Measurements from ENCODE around the gene SETD1A.

SETD1A gene

DNA sequence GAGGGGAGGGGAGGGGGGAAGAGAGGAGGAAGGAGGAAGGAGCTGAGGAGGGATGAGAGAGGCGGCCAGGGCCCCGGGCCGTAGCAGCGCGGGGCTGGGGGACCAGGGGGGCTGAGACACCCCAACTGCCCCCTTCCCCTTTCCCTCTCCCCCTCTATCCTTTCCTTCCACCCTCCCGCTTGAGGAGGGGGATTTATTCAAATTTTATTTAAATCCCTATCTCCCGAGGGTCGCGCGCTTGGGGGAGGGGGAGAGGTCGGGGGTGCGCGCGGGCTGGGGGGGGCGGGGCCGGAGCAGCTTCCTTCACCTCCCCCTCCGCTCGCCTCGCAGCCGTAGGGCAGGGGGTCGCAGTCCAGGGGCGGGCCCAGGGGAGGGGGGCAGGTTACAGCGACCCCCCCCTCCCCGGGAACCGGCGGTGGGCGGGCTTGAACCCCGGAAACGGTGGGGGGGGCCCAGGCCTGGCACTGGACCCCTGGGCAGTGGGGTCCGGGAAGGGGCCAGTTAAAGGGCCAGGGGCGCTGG lies 33.9 kb upstream of the SETD1A start, which contains the start of gene FBXL19:
FBXL19 (plus strand) TSS at position 19 of the 522 bp plus-strand sequence. CDS start 2,183 bp downstream, outside the sequence.
- Histone ChIP-seq H3K27ac (ENCODE audit: low read length) (peak within 1 kb of the TSS; percentile 97), H3K4me3 (ENCODE audit: low read length in 2 of 2) (peak within 1 kb of the TSS; percentile 81 to 95), H3K36me3 (ENCODE audit: control insufficient read depth in 2 of 2, insufficient read depth in 2 of 2, low read length in 2 of 2) (no peaks in the 10 kb centered on the region), H3K27me3 (ENCODE audit: control insufficient read depth in 1 of 2, insufficient read depth in 2 of 2, low read length in 2 of 2) (no peaks in the 10 kb centered on the region), H3K4me1 (ENCODE audit: control insufficient read depth, insufficient read depth, low read length) (peaks cover 23% of the 10 kb centered on the region), H3K9ac (ENCODE audit: low read length in 2 of 2) (peak within 1 kb of the TSS; percentile 70 to 96), H3K9me3 (ENCODE audit: control insufficient read depth in 2 of 2, low read length in 2 of 2) (no peaks in the 10 kb centered on the region)

DNA sequence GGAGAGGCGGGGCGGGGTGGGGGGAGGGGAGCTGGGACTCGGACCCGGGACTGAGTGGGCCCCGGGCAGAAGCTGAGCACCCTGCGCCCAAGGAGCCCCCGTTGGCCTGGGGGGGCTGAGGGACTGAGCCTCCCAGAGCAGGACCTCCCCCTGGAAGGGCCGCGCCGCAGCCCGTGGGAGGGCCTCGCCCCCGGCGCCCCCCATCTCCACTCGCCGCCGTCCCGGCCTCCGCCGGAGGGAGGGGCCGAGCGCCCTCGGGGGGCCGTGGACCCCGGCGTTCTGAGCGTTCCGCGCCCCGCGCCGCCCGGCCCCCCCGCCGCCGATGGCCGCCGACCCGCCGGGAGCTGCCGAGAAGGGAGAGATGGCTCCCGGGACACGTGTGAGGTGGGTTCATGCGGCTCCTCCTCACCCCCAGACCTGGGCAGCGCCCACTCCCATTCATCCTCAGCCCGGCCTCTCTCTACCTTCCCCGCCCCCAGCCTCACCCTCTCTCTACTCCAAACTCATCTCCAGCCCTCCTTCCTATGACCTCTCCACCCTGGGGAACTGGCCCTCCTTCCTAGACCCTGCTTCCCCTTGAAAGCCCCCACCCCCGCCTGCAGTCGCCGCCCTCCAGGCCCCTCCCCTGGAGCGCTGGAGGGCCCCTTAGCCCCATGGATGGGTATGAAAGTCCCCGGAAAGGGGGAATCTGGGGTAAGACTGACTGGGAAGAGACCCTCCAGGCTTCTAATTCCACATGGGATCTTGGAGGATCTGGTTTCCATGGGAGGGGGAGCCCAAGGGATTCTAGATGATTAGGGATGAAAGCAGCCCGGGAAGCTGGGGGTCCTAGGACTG lies 33.3 kb upstream of the SETD1A start:
- peaks cover 23% of the 10 kb centered on the region for H3K4me1 ChIP-seq (ENCODE audit: control insufficient read depth, insufficient read depth, low read length)
- peak overlapping the region; percentile 21 to 49 for H3K9ac ChIP-seq (ENCODE audit: low read length in 2 of 2)
- H3K36me3 ChIP-seq (ENCODE audit: control insufficient read depth in 2 of 2, insufficient read depth in 2 of 2, low read length in 2 of 2), result peaks cover 4% of the 10 kb centered on the region in 2 donors
- H3K27ac ChIP-seq (ENCODE audit: low read length), result peak overlapping the region; percentile 41
- H3K27me3 ChIP-seq (ENCODE audit: control insufficient read depth in 1 of 2, insufficient read depth in 2 of 2, low read length in 2 of 2), result no peaks in the 10 kb centered on the region
- peak overlapping the region in 1 of 2 donors; percentile 69 for H3K4me3 ChIP-seq (ENCODE audit: low read length in 2 of 2)
- no peaks in the 10 kb centered on the region for H3K9me3 ChIP-seq (ENCODE audit: control insufficient read depth in 2 of 2, low read length in 2 of 2)

DNA sequence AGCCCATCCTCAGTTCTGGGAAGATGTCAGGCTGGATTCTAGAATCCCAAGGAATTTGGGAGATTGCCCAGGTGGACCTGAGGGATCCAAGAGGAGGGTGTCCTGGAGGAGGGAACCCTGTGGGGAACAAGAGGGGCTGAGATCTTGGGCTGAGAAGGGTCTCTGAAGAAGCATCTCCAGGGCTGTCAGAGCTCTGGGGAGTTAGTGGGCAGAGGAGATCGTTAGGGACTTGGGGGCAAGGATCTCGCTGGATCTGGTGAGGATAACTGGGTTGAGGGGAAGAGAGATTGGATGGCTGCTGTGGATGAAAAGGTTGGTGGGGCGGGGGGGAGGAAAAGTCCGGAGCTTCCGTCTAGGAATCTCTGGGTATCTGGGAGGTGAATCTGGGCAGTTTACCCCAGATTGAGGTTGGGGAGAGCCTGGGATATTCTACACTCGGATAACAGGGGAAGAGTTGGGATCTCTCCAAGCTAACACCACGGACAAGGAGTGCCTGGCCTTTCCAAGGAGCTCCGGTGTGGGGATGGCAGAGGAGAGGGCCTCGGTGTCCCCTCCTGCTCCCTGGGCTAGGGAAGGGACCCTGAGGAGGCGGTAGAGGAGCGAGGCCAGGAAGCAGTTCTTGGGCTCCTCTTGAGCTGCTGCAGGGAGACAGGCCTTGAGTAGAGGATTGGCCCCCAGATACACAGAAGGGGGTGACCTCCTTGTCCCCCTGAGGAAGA lies 32.5 kb upstream of the SETD1A start:
- peaks cover 23% of the 10 kb centered on the region for H3K4me1 ChIP-seq (ENCODE audit: control insufficient read depth, insufficient read depth, low read length)
- no peaks in the 10 kb centered on the region for H3K9me3 ChIP-seq (ENCODE audit: control insufficient read depth in 2 of 2, low read length in 2 of 2)
- H3K27me3 ChIP-seq (ENCODE audit: control insufficient read depth in 1 of 2, insufficient read depth in 2 of 2, low read length in 2 of 2), result no peaks in the 10 kb centered on the region
- peak overlapping the region in 1 of 2 donors; percentile 69 for H3K4me3 ChIP-seq (ENCODE audit: low read length in 2 of 2)
- H3K9ac ChIP-seq (ENCODE audit: low read length in 2 of 2), result peak overlapping the region; percentile 21 to 49
- peak overlapping the region; percentile 41 for H3K27ac ChIP-seq (ENCODE audit: low read length)
- H3K36me3 ChIP-seq (ENCODE audit: control insufficient read depth in 2 of 2, insufficient read depth in 2 of 2, low read length in 2 of 2), result peaks cover 4% of the 10 kb centered on the region in 2 donors

DNA sequence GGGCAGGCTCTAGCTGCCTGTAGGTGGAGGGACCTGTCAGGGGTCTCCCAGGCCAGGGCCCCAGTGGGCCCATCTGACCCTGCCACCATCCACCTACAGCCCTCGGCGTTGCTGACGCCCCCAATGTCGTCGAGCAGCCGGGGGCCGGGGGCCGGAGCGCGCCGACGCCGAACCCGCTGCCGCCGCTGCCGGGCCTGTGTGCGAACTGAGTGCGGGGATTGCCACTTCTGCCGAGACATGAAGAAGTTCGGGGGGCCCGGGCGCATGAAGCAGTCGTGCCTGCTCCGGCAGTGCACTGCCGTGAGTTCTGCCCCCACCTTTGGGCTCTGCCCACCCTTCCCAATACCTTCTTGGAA lies 31.9 kb upstream of the SETD1A start:
- H3K36me3 ChIP-seq (ENCODE audit: control insufficient read depth in 2 of 2, insufficient read depth in 2 of 2, low read length in 2 of 2), result peaks cover 5 to 7% of the 10 kb centered on the region in 2 donors
- H3K27me3 ChIP-seq (ENCODE audit: control insufficient read depth in 1 of 2, insufficient read depth in 2 of 2, low read length in 2 of 2), result no peaks in the 10 kb centered on the region
- peak overlapping the region; percentile 41 for H3K27ac ChIP-seq (ENCODE audit: low read length)
- peaks cover 23% of the 10 kb centered on the region for H3K4me1 ChIP-seq (ENCODE audit: control insufficient read depth, insufficient read depth, low read length)
- H3K9ac ChIP-seq (ENCODE audit: low read length in 2 of 2), result no peak overlapping the region
- H3K9me3 ChIP-seq (ENCODE audit: control insufficient read depth in 2 of 2, low read length in 2 of 2), result no peaks in the 10 kb centered on the region
- H3K4me3 ChIP-seq (ENCODE audit: low read length in 2 of 2), result no peak overlapping the region

DNA sequence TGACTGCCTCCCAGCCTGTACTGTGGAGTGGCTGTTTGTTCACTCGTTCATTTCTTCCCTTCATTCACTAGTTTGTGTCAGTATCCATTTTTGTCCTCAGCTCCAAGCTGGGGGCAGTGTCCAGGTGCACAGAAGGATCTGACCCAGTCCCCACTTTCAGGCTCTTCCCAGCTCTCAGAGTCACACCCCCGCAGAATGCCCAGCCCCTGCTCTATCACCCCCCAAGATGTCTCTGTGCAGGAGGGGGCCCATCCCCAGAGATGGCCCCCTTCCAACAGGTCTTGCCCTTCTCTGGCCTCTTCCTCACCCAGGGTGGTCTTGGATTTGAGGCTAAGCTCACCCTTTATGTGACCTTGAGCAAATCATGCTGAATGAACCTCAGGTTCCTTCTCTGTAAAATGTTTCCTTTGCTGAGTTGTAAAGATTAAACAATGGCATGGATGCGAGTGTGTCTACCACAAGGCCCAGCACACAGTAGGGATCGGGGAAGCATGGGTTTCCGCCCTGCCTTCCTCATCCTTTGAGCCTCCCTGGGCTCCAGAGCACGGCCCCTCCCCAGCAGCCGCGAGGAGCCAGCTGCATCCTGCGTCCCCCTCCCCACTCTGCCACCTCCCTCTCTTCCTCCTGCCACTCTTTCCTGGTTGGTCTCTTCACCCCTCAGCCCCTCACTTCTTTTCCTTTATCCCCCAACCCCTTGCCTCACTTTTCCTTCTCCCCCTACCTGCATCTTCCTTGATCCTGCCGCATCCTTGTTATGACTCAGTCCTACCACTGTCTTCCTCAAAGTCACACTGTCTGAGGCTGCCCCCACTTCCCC lies 31.4 kb upstream of the SETD1A start:
- Histone ChIP-seq H3K4me1 (ENCODE audit: control insufficient read depth, insufficient read depth, low read length) (peaks cover 22% of the 10 kb centered on the region), H3K27ac (ENCODE audit: low read length) (no peak overlapping the region), H3K9me3 (ENCODE audit: control insufficient read depth in 2 of 2, low read length in 2 of 2) (no peaks in the 10 kb centered on the region), H3K36me3 (ENCODE audit: control insufficient read depth in 2 of 2, insufficient read depth in 2 of 2, low read length in 2 of 2) (peaks cover 8 to 11% of the 10 kb centered on the region in 2 donors), H3K27me3 (ENCODE audit: control insufficient read depth in 1 of 2, insufficient read depth in 2 of 2, low read length in 2 of 2) (no peaks in the 10 kb centered on the region), H3K9ac (ENCODE audit: low read length in 2 of 2) (no peak overlapping the region), H3K4me3 (ENCODE audit: low read length in 2 of 2) (no peak overlapping the region)

DNA sequence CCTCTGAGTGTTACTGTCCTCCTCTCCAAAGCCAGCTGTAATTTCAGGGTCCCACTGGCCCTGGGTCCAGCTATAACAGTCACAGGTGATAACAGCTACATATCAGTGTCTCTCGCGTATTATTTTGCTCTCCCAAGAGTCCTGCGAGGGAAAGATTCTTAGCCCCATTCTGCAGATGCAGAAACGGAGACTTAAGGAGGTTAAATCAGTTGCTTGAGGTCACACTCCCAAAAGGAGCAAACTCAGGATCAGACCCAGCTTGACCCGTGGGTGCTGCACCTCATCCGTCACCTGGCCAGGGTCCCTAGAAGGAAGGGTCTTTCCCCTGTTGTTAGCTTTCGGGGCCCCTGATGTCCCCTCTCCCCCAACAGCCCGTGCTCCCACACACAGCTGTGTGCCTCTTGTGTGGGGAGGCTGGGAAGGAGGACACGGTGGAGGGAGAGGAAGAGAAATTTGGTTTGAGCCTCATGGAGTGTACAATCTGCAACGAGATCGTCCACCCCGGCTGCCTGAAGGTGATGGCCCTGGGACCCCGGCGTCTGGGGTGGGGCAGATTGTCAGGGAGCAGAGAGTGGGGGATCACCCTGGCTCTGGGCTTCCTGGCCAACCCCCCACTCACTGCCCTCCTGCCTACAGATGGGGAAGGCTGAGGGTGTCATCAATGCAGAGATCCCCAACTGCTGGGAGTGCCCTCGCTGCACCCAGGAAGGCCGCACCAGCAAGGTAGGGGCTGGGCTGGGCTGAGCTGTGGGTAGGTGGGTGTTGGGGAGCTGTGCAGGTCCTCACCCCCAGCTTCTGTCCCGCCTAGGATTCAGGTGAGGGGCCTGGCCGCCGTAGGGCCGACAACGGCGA lies 30.4 kb upstream of the SETD1A start:
- H3K4me1 ChIP-seq (ENCODE audit: control insufficient read depth, insufficient read depth, low read length), result peaks cover 13% of the 10 kb centered on the region
- H3K9me3 ChIP-seq (ENCODE audit: control insufficient read depth in 2 of 2, low read length in 2 of 2), result no peaks in the 10 kb centered on the region
- no peak overlapping the region for H3K9ac ChIP-seq (ENCODE audit: low read length in 2 of 2)
- no peaks in the 10 kb centered on the region for H3K27me3 ChIP-seq (ENCODE audit: control insufficient read depth in 1 of 2, insufficient read depth in 2 of 2, low read length in 2 of 2)
- H3K27ac ChIP-seq (ENCODE audit: low read length), result no peak overlapping the region
- no peak overlapping the region for H3K4me3 ChIP-seq (ENCODE audit: low read length in 2 of 2)
- peaks cover 8 to 14% of the 10 kb centered on the region in 2 donors for H3K36me3 ChIP-seq (ENCODE audit: control insufficient read depth in 2 of 2, insufficient read depth in 2 of 2, low read length in 2 of 2)

DNA sequence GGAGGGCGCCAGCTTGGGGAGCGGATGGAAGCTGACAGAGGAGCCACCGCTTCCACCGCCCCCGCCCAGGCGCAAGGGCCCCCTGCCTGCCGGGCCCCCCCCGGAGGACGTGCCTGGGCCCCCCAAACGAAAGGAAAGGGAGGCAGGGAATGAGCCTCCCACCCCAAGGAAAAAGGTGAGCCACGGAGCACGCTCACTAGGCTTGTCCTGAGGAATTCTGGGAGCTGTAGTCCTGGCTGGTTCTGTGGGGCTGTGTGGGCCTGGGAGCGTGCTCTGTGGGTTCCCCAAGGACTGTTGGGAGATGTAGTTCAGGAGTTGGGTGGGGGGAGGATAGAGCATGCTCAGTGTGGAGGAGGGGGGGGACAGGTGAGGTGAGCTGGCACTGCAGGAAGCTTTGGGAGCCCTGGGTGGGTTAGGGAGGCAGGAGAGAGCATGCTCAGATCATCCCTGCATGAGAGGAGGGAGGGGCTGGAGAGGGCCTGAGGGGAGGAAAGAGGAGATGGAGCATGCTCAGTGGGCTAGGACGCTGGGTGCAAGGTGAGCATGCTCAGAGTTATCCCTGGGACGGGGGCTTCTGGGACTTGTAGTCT lies 29.7 kb upstream of the SETD1A start:
- Histone ChIP-seq H3K27ac (ENCODE audit: low read length) (no peak overlapping the region), H3K36me3 (ENCODE audit: control insufficient read depth in 2 of 2, insufficient read depth in 2 of 2, low read length in 2 of 2) (peaks cover 13 to 14% of the 10 kb centered on the region in 2 donors), H3K4me3 (ENCODE audit: low read length in 2 of 2) (no peak overlapping the region), H3K9ac (ENCODE audit: low read length in 2 of 2) (no peak overlapping the region), H3K9me3 (ENCODE audit: control insufficient read depth in 2 of 2, low read length in 2 of 2) (no peaks in the 10 kb centered on the region), H3K27me3 (ENCODE audit: control insufficient read depth in 1 of 2, insufficient read depth in 2 of 2, low read length in 2 of 2) (no peaks in the 10 kb centered on the region), H3K4me1 (ENCODE audit: control insufficient read depth, insufficient read depth, low read length) (peaks cover 12% of the 10 kb centered on the region)

DNA sequence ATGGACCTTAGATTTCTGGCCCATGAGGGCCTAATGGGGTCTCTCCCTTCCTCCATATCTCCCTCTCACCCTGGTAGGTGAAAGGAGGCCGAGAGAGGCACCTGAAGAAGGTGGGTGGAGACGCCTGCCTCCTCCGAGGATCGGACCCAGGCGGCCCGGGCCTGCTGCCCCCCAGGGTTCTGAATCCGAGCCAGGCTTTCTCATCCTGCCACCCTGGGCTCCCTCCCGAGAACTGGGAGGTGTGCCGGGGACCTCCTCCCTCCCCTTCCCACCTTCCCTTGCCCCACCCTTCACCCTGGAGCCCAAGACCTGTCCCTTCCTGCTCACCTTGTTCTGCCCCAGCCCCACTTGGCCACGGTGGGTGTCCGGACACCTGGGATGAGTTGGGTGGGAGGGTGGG lies 29.2 kb upstream of the SETD1A start:
- Histone ChIP-seq H3K4me1 (ENCODE audit: control insufficient read depth, insufficient read depth, low read length) (peaks cover 12% of the 10 kb centered on the region), H3K9ac (ENCODE audit: low read length in 2 of 2) (no peak overlapping the region), H3K9me3 (ENCODE audit: control insufficient read depth in 2 of 2, low read length in 2 of 2) (no peaks in the 10 kb centered on the region), H3K36me3 (ENCODE audit: control insufficient read depth in 2 of 2, insufficient read depth in 2 of 2, low read length in 2 of 2) (peaks cover 13 to 14% of the 10 kb centered on the region in 2 donors), H3K27me3 (ENCODE audit: control insufficient read depth in 1 of 2, insufficient read depth in 2 of 2, low read length in 2 of 2) (no peaks in the 10 kb centered on the region), H3K27ac (ENCODE audit: low read length) (no peak overlapping the region), H3K4me3 (ENCODE audit: low read length in 2 of 2) (no peak overlapping the region)

DNA sequence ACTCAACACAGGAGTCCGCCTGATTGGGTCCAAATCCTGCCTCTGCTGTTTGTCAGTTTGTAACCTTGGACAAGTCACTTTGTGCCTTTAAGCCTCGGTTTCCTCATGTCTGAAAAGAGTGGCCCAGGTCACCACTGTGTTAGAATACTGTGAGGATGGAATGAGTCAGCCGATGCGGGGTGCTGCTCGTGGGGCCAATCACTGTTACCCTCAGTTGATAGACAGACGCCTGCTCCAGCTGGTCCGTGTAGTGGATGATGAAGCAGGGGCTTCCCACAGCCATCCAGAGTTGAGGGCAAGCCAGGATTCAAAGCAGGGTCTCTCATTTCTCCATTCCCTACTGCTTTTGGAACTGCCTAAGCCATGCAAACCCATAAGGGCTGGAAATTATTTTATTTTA lies 28.4 kb upstream of the SETD1A start:
- no peak overlapping the region for H3K27ac ChIP-seq (ENCODE audit: low read length)
- H3K4me1 ChIP-seq (ENCODE audit: control insufficient read depth, insufficient read depth, low read length), result peaks cover 11% of the 10 kb centered on the region
- H3K9me3 ChIP-seq (ENCODE audit: control insufficient read depth in 2 of 2, low read length in 2 of 2), result no peaks in the 10 kb centered on the region
- peaks cover 13 to 14% of the 10 kb centered on the region in 2 donors for H3K36me3 ChIP-seq (ENCODE audit: control insufficient read depth in 2 of 2, insufficient read depth in 2 of 2, low read length in 2 of 2)
- no peak overlapping the region for H3K4me3 ChIP-seq (ENCODE audit: low read length in 2 of 2)
- H3K9ac ChIP-seq (ENCODE audit: low read length in 2 of 2), result no peak overlapping the region
- no peaks in the 10 kb centered on the region for H3K27me3 ChIP-seq (ENCODE audit: control insufficient read depth in 1 of 2, insufficient read depth in 2 of 2, low read length in 2 of 2)

Data from stomach smooth muscle (tissue), 2 donors.